ENCODE data around the gene SPATA6L. TPM values are rescaled to one million over a fixed set of nuclear protein-coding genes. Genes with fewer than 3 reads are reported as not detected.
"Not testable (repeated sequence)": the region's sequence is repeated elsewhere in the genome, so short reads cannot be mapped to it uniquely, and the experiment has no call there.

Gene SPATA6L
- total RNA-seq, 1 donor = 0.43 TPM

- no peak for TF ChIP-seq CTCF (IDR thresholded peaks at IDR 0.05; ENCODE audit: insufficient read depth, low read depth, low read length)
- DNase-seq (ENCODE audit: low read depth) = peak; percentile 53
- no peak overlapping the region for H3K4me3 ChIP-seq (ENCODE audit: low read depth, low read length)
Observed at GRCh38 chr9:4615251-4615650, 51.0 kb downstream of the SPATA6L start.

GRCh38 chr9:4614627-4615026 lies 51.7 kb downstream of the SPATA6L start:
- DNase-seq (ENCODE audit: low read depth) = no peak
- TF ChIP-seq CTCF (IDR thresholded peaks at IDR 0.05; ENCODE audit: insufficient read depth, low read depth, low read length) = no peak
- H3K4me3 ChIP-seq (ENCODE audit: low read depth, low read length) = no peak overlapping the region

- H3K4me3 ChIP-seq (ENCODE audit: low read depth, low read length); DNase-seq (ENCODE audit: low read depth): not testable (repeated sequence)
Observed at GRCh38 chr9:4606033-4606432, 60.2 kb downstream of the SPATA6L start.

GRCh38 chr9:4604678-4605095 lies 61.6 kb downstream of the SPATA6L start:
- peak; percentile 67 for DNase-seq (ENCODE audit: low read depth)
- TF ChIP-seq CTCF (IDR thresholded peaks at IDR 0.05; ENCODE audit: insufficient read depth, low read depth, low read length) = peak; percentile 58
- no peak overlapping the region for H3K4me3 ChIP-seq (ENCODE audit: low read depth, low read length)

- no peak for TF ChIP-seq CTCF (IDR thresholded peaks at IDR 0.05; ENCODE audit: insufficient read depth, low read depth, low read length)
- no peak overlapping the region for H3K4me3 ChIP-seq (ENCODE audit: low read depth, low read length)
- DNase-seq (ENCODE audit: low read depth) = peak; percentile 16
Observed at GRCh38 chr9:4603830-4604229, 62.5 kb downstream of the SPATA6L start.

- no peak overlapping the region for H3K4me3 ChIP-seq (ENCODE audit: low read depth, low read length)
- no peak for TF ChIP-seq CTCF (IDR thresholded peaks at IDR 0.05; ENCODE audit: insufficient read depth, low read depth, low read length)
- no peak for DNase-seq (ENCODE audit: low read depth)
Observed at GRCh38 chr9:4600368-4600767, 65.9 kb downstream of the SPATA6L start.

- DNase-seq (ENCODE audit: low read depth) = peak; percentile 50
- TF ChIP-seq CTCF (IDR thresholded peaks at IDR 0.05; ENCODE audit: insufficient read depth, low read depth, low read length) = no peak
- H3K4me3 ChIP-seq (ENCODE audit: low read depth, low read length) = no peak overlapping the region
Observed at GRCh38 chr9:4596165-4596922, 69.9 kb downstream of the SPATA6L start.
